ENCODE data around the gene IPCEF1. TPM values are rescaled to one million over a fixed set of nuclear protein-coding genes. Genes with fewer than 3 reads are reported as not detected.

IPCEF1 gene, protein sequence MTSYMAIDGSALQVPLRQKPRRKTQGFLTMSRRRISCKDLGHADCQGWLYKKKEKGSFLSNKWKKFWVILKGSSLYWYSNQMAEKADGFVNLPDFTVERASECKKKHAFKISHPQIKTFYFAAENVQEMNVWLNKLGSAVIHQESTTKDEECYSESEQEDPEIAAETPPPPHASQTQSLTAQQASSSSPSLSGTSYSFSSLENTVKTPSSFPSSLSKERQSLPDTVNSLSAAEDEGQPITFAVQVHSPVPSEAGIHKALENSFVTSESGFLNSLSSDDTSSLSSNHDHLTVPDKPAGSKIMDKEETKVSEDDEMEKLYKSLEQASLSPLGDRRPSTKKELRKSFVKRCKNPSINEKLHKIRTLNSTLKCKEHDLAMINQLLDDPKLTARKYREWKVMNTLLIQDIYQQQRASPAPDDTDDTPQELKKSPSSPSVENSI
- polyA plus RNA-seq: 2.2 TPM
- long read RNA-seq, donor 1: 0 reads
- long read RNA-seq, donor 2: 0 reads
- long read RNA-seq, donor 3: 0 reads
- long read RNA-seq, donor 4: 0 reads
- long read RNA-seq, donor 5, partial matches to known transcripts: 0 of 1 reads
- long read RNA-seq, donor 5, other reads (novel, unspliced or antisense): 0 of 1 reads
- long read RNA-seq, donor 6, partial matches to known transcripts: 0 of 1 reads
- long read RNA-seq, donor 6, other reads (novel, unspliced or antisense): 0 of 1 reads
- long read RNA-seq, donor 7: 0 reads
- long read RNA-seq, donor 8: 0 reads
- long read RNA-seq, donor 9: 0 reads
- long read RNA-seq, donor 10: 0 reads
- long read RNA-seq, donor 11, partial matches to known transcripts: 0 of 1 reads
- long read RNA-seq, donor 11, other reads (novel, unspliced or antisense): 0 of 1 reads

DNA sequence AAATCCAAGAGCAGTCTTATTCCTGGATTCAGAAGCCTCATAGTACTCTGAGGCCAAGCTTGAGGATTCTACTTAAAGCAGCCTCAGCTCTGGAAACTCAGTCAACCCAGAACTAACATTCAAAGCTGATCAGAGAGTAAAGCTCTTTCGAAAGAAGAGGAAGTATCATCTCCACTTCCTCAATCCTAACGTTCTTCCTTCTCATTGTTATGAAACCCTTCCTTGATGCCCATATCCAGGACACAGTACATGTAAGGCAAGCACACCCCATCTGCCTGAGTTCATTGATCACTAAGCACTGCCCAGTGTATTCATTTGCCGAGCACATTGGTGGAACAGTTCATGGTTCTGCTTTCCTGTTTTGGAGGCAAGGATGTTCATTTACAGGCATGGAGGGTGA lies at the start of gene IPCEF1:
Gene IPCEF1 (minus strand): TSS at position 114 of the 400 bp plus-strand sequence. CDS start 90,856 bp downstream, outside the sequence.
- no peak for DNase-seq
- Histone ChIP-seq H3K27ac (ENCODE audit: low read length) (no peak within 1 kb of the TSS), H3K9me3 (ENCODE audit: control insufficient read depth, low read depth, low read length) (peaks cover 3% of the 10 kb centered on the region), H3K4me3 (ENCODE audit: low read length) (no peak within 1 kb of the TSS), H3K27me3 (ENCODE audit: control insufficient read depth, insufficient read depth, low read length) (no peaks in the 10 kb centered on the region), H3K4me1 (ENCODE audit: control insufficient read depth, insufficient read depth, low read length) (no peaks in the 10 kb centered on the region), H3K36me3 (ENCODE audit: control insufficient read depth, insufficient read depth, low read length) (no peaks in the 10 kb centered on the region)
- WGBS (ENCODE audit: insufficient coverage, low lambda C conversion rate): 100% methylated on average over 1 of the region's 3 CpGs

DNA sequence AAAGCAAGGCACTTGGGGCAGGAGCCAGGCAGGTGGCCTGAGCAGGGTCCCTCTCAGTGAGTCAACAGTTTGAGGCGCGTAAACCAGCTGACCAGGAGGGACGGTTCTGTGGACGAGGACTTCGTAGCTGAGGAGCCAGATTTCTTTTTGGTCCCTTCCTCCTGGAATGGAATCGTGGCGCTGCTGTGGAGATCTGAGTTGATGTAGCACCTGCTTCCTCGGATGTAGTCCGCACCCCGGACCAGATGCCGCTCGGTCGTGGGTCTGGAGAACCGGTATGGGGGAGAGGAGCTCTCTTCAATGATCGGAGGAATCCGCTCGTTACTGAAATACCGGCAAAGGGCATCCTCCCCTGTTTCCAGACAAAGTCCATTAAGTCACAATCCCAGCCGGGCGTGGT lies 49.7 kb upstream of the IPCEF1 start:
- H3K36me3 ChIP-seq (ENCODE audit: control insufficient read depth, insufficient read depth, low read length): peaks cover 63% of the 10 kb centered on the region
- no peaks in the 10 kb centered on the region for H3K9me3 ChIP-seq (ENCODE audit: control insufficient read depth, low read depth, low read length)
- H3K27ac ChIP-seq (ENCODE audit: low read length): no peak overlapping the region
- DNase-seq: no peak
- H3K4me3 ChIP-seq (ENCODE audit: low read length): no peak overlapping the region
- H3K27me3 ChIP-seq (ENCODE audit: control insufficient read depth, insufficient read depth, low read length): no peaks in the 10 kb centered on the region
- 100% methylated on average over 1 of the region's 20 CpGs for WGBS (ENCODE audit: insufficient coverage, low lambda C conversion rate)
- peaks cover 3% of the 10 kb centered on the region for H3K4me1 ChIP-seq (ENCODE audit: control insufficient read depth, insufficient read depth, low read length)

DNA sequence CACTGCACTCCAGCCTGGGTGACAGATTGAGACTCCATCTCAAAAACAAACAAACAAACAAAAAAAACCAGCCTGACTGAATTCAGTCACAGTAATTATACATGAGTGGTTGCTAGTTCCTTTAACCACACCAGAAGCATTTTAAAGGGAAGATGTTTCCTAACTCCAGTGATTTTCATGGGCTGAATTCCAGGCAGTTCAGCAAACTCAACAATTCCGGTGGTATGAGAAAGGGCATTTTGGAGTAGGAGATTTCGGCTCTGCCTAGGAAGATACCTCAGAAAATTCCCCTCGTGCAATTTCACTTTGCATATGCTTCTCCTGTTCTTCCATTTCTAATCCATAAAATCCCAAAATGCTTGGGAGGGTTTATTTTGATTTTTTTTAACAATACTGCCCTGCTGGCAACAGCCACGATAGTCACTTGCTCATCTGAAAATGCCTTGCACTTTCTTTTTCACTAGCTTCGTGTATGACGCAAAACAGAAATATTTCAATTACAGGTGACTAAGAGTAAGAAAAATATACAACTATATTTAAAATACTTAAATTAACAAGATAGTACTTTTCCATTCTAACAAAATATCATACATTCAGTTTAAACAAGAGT lies 48.3 kb upstream of the IPCEF1 start:
- DNase-seq: no peak
- Histone ChIP-seq H3K27me3 (ENCODE audit: control insufficient read depth, insufficient read depth, low read length) (no peaks in the 10 kb centered on the region), H3K36me3 (ENCODE audit: control insufficient read depth, insufficient read depth, low read length) (peaks cover 58% of the 10 kb centered on the region), H3K27ac (ENCODE audit: low read length) (no peak overlapping the region), H3K4me3 (ENCODE audit: low read length) (no peak overlapping the region), H3K9me3 (ENCODE audit: control insufficient read depth, low read depth, low read length) (no peaks in the 10 kb centered on the region), H3K4me1 (ENCODE audit: control insufficient read depth, insufficient read depth, low read length) (no peaks in the 10 kb centered on the region)
- 75% methylated on average over 3 of the region's 6 CpGs for WGBS (ENCODE audit: insufficient coverage, low lambda C conversion rate)

DNA sequence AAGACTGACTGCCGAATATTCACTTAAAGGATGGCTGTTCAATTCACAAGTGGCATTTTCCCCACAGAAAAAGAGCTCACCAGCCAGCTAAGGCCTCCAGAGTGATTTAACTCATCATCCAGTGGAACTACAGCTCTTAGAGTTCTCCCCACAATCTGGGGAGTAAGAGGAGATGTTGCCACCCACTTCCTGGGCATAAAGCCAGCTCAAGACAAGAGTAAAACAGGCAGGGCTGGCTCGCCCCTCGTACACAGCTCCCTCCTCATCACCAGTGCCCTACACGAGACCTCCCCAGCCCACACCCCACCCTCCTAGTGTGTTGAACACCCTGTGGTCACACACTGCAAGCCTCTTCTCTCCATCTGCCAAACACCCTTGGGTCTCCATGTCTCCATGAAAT lies 47.2 kb upstream of the IPCEF1 start:
- H3K4me3 ChIP-seq (ENCODE audit: low read length): no peak overlapping the region
- WGBS (ENCODE audit: insufficient coverage, low lambda C conversion rate): no CpG with 5 or more reads among the region's 4 CpGs
- no peaks in the 10 kb centered on the region for H3K9me3 ChIP-seq (ENCODE audit: control insufficient read depth, low read depth, low read length)
- no peaks in the 10 kb centered on the region for H3K27me3 ChIP-seq (ENCODE audit: control insufficient read depth, insufficient read depth, low read length)
- peaks cover 51% of the 10 kb centered on the region for H3K36me3 ChIP-seq (ENCODE audit: control insufficient read depth, insufficient read depth, low read length)
- H3K4me1 ChIP-seq (ENCODE audit: control insufficient read depth, insufficient read depth, low read length): no peaks in the 10 kb centered on the region
- DNase-seq: peak in 1 of 2 donors; percentile 15
- no peak overlapping the region for H3K27ac ChIP-seq (ENCODE audit: low read length)

DNA sequence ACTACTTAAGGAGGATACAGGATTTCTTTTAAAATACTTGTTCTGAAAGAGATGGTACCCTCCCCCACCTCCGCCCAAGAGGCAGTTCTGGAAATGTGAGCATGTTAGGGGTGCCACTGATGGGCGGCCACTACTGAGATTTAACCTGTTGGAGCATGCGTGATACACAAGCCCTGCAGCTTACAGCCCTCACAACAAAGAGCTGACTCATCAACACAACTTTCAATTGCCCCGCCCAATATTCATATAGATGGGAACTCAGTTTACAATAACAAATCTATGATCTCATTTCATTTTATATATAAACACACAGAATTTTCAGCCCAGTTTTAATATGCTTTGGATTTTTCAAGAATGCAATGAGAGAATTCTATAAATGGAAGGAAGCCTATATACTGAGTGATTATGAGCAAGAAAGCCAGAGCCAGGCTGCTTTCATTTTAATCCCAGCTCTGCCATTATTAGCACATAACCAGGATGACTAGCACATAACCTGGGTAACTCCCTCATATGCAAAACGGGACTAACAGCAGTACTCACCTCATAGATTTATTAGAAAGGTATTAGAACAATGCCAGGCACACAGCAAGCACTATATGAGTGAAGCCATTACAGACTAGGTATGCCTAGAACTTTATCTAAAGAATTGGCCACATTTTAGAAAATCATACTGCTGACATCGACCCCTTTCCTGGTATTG lies 45.6 kb upstream of the IPCEF1 start:
- Histone ChIP-seq H3K27ac (ENCODE audit: low read length) (no peak overlapping the region), H3K4me1 (ENCODE audit: control insufficient read depth, insufficient read depth, low read length) (no peaks in the 10 kb centered on the region), H3K9me3 (ENCODE audit: control insufficient read depth, low read depth, low read length) (no peaks in the 10 kb centered on the region), H3K27me3 (ENCODE audit: control insufficient read depth, insufficient read depth, low read length) (no peaks in the 10 kb centered on the region), H3K36me3 (ENCODE audit: control insufficient read depth, insufficient read depth, low read length) (peaks cover 46% of the 10 kb centered on the region), H3K4me3 (ENCODE audit: low read length) (no peak overlapping the region)
- WGBS (ENCODE audit: insufficient coverage, low lambda C conversion rate): 100% methylated on average over 1 of the region's 6 CpGs
- no peak for DNase-seq

DNA sequence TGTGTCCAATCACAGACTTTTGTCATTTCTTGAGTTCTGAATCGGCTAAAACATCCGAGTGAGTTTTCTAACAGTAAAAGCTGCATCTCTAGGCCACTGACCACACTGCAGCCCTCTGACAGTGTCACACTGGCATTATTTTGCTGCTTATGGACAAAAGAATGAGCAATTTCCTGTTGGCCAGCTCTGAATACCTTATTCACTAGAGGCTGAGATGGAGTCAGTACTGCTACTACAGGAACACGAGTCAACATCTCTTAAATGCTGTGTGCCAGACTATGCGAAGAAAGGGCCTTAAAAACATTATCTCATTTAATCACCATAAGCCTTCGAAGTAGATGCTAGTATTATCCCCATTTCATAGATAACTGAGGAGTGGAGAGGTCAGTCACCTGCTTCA lies 42.5 kb upstream of the IPCEF1 start:
- DNase-seq: no peak
- H3K4me3 ChIP-seq (ENCODE audit: low read length): no peak overlapping the region
- no peaks in the 10 kb centered on the region for H3K4me1 ChIP-seq (ENCODE audit: control insufficient read depth, insufficient read depth, low read length)
- H3K9me3 ChIP-seq (ENCODE audit: control insufficient read depth, low read depth, low read length): no peaks in the 10 kb centered on the region
- H3K27ac ChIP-seq (ENCODE audit: low read length): no peak overlapping the region
- no peaks in the 10 kb centered on the region for H3K27me3 ChIP-seq (ENCODE audit: control insufficient read depth, insufficient read depth, low read length)
- 93% methylated on average over 3 of the region's 5 CpGs for WGBS (ENCODE audit: insufficient coverage, low lambda C conversion rate)
- peaks cover 30% of the 10 kb centered on the region for H3K36me3 ChIP-seq (ENCODE audit: control insufficient read depth, insufficient read depth, low read length)

DNA sequence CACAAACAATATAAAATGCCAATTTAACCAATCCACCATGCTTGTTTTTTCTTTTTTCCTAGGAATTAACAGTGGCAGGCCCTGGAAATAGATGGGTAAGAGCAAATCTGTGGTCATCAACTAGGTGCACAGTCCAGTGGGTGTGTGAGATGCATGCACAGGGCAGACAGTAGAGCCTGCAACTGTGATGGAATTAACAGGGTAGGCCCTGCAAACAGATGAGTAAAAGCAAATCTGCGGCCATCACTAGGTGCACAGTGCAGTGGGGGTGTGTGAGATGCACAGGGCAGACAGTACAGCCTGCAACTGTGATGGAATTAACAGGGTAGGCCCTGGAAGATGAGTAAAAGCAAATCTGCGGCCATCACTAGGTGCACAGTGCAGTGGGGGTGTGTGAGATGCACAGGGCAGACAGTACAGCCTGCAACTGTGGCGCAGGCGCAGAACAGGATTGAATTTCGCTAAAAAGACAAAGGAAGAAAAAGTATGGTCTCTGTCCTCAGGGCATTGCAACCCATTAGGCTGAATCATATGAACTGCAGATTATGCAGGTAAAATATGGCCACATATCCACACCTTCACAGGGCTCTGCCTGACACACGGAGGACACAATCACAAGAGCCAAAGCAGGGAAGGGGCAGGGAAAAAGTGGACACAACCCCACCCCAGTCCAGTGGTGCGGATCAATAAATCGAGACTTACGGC lies 41.0 kb upstream of the IPCEF1 start:
- Histone ChIP-seq H3K27me3 (ENCODE audit: control insufficient read depth, insufficient read depth, low read length) (no peaks in the 10 kb centered on the region), H3K4me1 (ENCODE audit: control insufficient read depth, insufficient read depth, low read length) (no peaks in the 10 kb centered on the region), H3K4me3 (ENCODE audit: low read length) (no peak overlapping the region), H3K27ac (ENCODE audit: low read length) (no peak overlapping the region), H3K36me3 (ENCODE audit: control insufficient read depth, insufficient read depth, low read length) (peaks cover 26% of the 10 kb centered on the region), H3K9me3 (ENCODE audit: control insufficient read depth, low read depth, low read length) (no peaks in the 10 kb centered on the region)
- no peak for DNase-seq
- WGBS (ENCODE audit: insufficient coverage, low lambda C conversion rate): 100% methylated on average over 1 of the region's 9 CpGs

DNA sequence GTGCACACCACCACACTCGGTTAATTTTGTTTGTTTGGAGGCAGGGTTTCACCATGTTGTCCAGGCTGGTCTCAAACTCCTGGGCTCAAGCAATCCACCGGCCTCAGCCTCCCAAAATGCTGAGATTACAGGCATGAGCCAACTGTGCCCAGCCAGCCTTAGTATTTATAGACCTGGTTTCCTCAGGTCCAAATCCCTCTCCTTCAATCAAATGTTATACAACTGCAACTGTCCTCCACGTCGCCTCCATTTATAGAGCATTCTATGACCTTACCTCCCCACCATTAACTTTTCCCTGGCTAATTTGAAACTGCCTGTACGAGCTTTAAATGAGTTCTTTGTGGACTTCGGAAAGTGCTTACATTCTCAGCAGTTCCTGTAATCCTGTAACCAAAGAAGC lies 39.3 kb upstream of the IPCEF1 start:
- 92% methylated on average over 2 of the region's 6 CpGs for WGBS (ENCODE audit: insufficient coverage, low lambda C conversion rate)
- no peaks in the 10 kb centered on the region for H3K27me3 ChIP-seq (ENCODE audit: control insufficient read depth, insufficient read depth, low read length)
- no peak overlapping the region for H3K4me3 ChIP-seq (ENCODE audit: low read length)
- no peaks in the 10 kb centered on the region for H3K4me1 ChIP-seq (ENCODE audit: control insufficient read depth, insufficient read depth, low read length)
- peaks cover 8% of the 10 kb centered on the region for H3K36me3 ChIP-seq (ENCODE audit: control insufficient read depth, insufficient read depth, low read length)
- no peaks in the 10 kb centered on the region for H3K9me3 ChIP-seq (ENCODE audit: control insufficient read depth, low read depth, low read length)
- no peak for DNase-seq
- H3K27ac ChIP-seq (ENCODE audit: low read length): no peak overlapping the region

DNA sequence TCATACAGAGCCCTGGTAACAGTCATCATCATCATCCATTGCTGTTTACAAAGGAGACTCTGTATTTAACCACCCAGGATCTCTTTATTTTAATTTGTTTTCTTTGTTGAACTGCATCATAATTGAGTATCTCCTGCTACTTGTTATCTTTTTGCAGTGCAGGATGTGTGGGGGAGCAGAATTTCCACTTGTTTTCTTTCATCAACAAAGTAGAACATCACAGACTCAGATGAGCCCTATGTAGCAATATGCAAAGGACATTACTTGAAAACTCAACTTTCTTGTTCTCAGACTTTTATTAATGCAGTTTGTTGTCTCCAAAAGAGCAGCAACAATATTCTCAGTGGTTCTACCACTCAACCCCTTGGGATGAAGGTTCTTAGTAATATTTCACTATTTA lies 38.7 kb upstream of the IPCEF1 start:
- no peaks in the 10 kb centered on the region for H3K4me1 ChIP-seq (ENCODE audit: control insufficient read depth, insufficient read depth, low read length)
- peaks cover 7% of the 10 kb centered on the region for H3K36me3 ChIP-seq (ENCODE audit: control insufficient read depth, insufficient read depth, low read length)
- no peak for DNase-seq
- no peak overlapping the region for H3K4me3 ChIP-seq (ENCODE audit: low read length)
- no peaks in the 10 kb centered on the region for H3K9me3 ChIP-seq (ENCODE audit: control insufficient read depth, low read depth, low read length)
- no peaks in the 10 kb centered on the region for H3K27me3 ChIP-seq (ENCODE audit: control insufficient read depth, insufficient read depth, low read length)
- no peak overlapping the region for H3K27ac ChIP-seq (ENCODE audit: low read length)
